ENCODE measurements around the gene CAMSAP3.

DNA sequence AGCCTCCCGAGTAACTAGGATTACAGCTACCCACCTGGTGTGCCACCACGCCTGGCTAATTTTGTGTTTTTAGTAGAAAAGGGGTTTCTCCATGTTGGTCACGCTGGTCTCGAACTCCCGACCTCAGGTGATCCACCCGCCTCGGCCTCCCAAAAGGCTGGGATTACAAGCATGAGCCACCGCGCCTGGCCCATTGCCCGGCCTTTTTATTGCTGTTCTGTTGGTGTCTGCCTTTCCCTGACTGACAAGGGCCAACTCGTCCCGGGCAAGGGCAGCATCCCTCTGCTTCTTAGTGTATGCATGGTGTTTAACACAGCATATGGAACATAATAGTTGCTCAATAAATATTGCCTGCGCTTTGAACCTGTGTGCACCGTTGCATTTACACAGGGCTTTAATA is 67.0 kb downstream of the CAMSAP3 start:
- TF ChIP-seq, protein P1, sequence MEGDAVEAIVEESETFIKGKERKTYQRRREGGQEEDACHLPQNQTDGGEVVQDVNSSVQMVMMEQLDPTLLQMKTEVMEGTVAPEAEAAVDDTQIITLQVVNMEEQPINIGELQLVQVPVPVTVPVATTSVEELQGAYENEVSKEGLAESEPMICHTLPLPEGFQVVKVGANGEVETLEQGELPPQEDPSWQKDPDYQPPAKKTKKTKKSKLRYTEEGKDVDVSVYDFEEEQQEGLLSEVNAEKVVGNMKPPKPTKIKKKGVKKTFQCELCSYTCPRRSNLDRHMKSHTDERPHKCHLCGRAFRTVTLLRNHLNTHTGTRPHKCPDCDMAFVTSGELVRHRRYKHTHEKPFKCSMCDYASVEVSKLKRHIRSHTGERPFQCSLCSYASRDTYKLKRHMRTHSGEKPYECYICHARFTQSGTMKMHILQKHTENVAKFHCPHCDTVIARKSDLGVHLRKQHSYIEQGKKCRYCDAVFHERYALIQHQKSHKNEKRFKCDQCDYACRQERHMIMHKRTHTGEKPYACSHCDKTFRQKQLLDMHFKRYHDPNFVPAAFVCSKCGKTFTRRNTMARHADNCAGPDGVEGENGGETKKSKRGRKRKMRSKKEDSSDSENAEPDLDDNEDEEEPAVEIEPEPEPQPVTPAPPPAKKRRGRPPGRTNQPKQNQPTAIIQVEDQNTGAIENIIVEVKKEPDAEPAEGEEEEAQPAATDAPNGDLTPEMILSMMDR (IDR thresholded peaks at IDR 0.05; ENCODE audit: low read length) = no peak
- TF ChIP-seq EZH2 (optimal IDR thresholded peaks at IDR 0.05; ENCODE audit: low read depth, low read length) = no peak

Data from MM.1S (cell line).